Measurements from ENCODE around the gene PDE10A.

DNA sequence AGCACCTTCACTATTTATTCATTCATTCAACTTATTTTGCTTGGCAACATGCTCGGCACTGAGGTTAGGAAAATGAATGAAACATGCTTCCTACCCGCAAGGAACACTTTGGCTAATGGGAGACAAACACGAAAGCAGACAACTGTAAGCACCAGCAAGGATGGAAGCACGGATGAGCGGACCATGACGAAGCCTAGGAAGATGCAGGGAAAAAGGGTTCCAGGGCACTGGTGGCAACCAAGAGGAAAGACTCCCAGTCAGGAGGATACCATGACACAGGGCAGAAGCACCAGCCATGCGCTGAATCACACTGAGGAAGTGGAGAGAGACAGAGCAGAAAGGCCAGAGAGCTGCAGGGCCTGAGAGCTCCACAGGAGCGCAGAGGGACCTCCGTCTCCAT lies 9.8 kb downstream of the PDE10A start:
- no peak for TF ChIP-seq POLR2AphosphoS5 (IDR thresholded peaks at IDR 0.05; ENCODE audit: low read depth, low read length)
- TF ChIP-seq, protein P1, sequence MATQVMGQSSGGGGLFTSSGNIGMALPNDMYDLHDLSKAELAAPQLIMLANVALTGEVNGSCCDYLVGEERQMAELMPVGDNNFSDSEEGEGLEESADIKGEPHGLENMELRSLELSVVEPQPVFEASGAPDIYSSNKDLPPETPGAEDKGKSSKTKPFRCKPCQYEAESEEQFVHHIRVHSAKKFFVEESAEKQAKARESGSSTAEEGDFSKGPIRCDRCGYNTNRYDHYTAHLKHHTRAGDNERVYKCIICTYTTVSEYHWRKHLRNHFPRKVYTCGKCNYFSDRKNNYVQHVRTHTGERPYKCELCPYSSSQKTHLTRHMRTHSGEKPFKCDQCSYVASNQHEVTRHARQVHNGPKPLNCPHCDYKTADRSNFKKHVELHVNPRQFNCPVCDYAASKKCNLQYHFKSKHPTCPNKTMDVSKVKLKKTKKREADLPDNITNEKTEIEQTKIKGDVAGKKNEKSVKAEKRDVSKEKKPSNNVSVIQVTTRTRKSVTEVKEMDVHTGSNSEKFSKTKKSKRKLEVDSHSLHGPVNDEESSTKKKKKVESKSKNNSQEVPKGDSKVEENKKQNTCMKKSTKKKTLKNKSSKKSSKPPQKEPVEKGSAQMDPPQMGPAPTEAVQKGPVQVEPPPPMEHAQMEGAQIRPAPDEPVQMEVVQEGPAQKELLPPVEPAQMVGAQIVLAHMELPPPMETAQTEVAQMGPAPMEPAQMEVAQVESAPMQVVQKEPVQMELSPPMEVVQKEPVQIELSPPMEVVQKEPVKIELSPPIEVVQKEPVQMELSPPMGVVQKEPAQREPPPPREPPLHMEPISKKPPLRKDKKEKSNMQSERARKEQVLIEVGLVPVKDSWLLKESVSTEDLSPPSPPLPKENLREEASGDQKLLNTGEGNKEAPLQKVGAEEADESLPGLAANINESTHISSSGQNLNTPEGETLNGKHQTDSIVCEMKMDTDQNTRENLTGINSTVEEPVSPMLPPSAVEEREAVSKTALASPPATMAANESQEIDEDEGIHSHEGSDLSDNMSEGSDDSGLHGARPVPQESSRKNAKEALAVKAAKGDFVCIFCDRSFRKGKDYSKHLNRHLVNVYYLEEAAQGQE (IDR thresholded peaks at IDR 0.05; ENCODE audit: insufficient read depth in 1 of 2, low read depth in 2 of 2, low read length in 2 of 2) = no peak
- TF ChIP-seq SIN3A (IDR thresholded peaks at IDR 0.05; ENCODE audit: borderline replicate concordance, insufficient read depth, low read length) = no peak
- TF ChIP-seq TAF1 (IDR thresholded peaks at IDR 0.05; ENCODE audit: borderline replicate concordance, insufficient read depth, low read length) = no peak

Measured in PFSK-1 (cell line).